ENCODE data around the gene ATP1B2.
"Not testable (repeated sequence)": the region's sequence is repeated elsewhere in the genome, so short reads cannot be mapped to it uniquely, and the experiment has no call there.

Gene ATP1B2, protein sequence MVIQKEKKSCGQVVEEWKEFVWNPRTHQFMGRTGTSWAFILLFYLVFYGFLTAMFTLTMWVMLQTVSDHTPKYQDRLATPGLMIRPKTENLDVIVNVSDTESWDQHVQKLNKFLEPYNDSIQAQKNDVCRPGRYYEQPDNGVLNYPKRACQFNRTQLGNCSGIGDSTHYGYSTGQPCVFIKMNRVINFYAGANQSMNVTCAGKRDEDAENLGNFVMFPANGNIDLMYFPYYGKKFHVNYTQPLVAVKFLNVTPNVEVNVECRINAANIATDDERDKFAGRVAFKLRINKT

DNA sequence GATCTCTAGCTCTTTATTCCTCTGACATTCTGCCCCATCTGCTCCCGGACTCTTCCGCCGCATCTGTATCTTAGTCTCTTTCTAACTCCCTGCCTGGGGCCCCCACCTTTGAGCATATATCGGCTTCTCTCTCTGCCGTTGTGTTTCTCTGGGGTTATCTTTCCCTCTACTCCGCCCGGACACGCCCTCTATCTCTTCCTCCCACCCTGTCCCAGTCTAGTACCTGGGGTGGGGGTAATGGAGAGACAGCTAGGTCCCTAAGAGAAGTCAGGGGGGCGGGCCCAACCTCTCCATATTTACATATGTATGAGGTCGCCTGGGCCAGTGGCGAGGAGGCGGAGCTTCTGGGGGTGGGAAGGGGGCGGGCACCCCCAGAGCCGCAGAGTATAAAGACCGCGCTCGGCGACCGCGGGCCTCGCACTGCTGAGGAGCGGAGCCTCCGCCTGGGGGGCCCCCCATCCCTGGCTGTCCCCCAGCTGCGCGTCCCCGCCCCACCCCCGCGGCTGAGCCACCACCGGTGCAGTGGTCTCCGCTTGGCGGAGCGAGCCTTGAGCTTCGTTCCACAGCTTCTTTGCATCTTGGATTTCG, at the start of gene ATP1B2:
Gene ATP1B2, plus strand, starts transcription at position 418 of the 588 bp plus-strand sequence. CDS start 593 bp downstream, outside the sequence.
- DNase-seq (ENCODE audit: low read depth) = no peak

DNA sequence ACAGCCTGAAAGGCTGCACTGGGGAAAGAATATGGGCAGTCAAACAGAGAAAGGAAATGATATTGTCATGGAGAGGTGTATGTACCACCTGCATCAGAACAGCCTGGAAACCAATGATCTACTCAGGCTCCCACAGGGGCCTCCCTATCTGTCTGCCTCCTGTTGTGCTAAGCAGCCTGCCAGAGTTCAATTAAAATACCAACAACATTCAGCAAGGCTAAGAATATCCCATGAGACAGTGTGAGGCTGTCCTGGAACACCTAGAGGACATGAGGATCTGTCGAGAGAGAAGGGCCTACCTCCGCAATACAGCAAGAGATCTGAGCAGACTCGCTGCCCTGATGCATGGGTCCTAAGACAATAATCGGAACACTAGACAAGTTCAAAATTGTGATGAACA, 44.4 kb upstream of the ATP1B2 start:
- DNase-seq (ENCODE audit: low read depth) = no peak

DNA sequence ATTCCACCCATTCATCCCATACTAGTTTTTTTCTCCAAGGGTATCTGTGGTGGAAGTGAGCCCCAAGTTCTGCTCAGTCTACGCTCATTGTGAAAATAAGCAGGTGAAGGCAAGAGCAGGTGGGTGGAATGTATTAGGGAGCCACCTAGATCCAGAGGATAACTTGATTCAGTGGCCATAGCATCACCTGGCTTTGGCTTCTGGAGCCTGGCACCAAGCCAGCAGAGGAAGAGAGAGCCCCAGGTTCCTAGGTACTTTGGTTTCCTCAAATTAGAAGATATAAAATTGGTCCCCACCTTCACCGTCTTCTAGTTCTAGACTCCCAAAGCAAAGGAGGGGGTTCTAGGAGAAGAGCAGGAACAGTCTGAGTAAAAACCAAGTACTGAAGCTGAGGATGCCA, 40.1 kb upstream of the ATP1B2 start:
- DNase-seq (ENCODE audit: low read depth) = no peak

DNA sequence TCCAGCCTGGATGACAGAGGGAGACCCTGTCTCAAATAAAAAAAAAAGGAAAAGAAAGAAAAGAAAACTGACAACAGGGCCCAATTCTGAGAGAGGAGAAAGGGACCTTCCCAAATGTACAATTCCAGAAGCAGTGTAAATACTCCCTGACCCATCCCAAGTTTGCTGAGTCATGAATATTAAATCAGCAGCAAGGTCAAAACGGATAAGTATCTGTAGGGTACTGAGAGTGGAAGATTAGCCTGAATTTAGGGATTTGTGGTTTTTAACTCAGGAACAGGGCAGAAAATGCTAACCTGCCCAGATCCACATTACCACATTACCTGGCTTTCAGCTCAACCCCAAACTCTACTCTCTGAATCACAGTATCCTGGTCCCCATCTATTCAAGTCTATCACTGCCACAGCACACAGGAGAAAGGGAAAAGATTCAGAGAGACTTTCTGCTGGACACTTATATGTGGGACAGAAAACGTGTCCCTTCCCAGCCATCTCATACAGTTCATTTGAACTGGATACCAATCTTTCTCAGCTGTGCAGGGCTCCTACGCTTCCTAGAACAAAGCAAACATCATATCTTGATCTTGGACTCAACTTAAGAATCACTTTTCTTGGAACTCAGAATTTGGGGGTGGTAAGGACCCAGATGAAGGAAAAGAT, 39.0 kb upstream of the ATP1B2 start:
- no peak for DNase-seq (ENCODE audit: low read depth)

DNA sequence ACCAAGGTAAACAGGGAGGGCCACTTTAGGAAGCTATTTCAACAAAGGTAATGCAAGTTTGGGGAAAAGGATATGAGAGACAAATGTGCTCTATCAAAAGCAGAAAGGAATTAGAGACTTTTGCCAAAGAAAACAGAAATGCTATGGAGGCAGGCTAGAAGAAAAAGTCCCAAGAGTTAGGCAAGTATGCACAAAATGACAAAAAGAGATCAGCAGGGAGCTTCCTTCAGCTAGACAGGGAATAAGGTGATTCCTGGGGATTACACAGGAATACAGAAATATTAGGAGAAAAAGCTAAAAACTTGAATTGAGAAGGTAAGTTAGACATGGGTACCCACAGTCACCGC, 38.5 kb upstream of the ATP1B2 start:
- DNase-seq (ENCODE audit: low read depth) = no peak

DNA sequence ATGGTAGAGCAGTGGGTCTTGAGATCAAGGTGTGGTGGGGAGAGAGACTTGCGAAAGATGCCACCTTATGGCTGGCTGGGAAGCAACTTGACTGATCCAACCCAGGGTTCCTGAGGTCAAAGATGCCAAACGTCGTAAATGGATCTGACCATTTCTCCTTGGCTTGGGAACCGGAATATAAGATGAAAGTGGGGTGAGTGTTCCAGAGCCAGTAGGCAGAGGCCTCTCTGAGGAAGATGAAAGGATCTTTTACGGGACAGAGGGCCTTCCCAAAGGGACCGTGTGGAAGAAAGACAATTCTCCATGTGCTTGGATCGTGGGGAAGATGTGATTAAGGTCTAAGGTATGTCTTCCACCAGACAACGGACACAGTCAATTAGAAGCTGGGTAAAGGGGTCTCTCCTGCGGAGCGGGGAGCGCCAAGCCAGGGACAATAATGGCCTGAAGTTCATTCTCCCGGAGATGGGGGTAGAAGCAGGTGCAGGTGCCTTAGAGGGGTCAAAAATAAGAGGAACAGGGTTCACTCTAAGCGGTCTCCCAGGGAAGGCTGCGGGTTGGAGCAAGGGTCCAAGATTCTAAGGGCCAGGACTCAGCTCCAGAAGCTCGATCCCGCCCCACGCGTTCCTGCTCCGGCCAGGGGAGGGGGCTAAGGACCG, 36.8 kb upstream of the ATP1B2 start:
- no peak for DNase-seq (ENCODE audit: low read depth)

DNA sequence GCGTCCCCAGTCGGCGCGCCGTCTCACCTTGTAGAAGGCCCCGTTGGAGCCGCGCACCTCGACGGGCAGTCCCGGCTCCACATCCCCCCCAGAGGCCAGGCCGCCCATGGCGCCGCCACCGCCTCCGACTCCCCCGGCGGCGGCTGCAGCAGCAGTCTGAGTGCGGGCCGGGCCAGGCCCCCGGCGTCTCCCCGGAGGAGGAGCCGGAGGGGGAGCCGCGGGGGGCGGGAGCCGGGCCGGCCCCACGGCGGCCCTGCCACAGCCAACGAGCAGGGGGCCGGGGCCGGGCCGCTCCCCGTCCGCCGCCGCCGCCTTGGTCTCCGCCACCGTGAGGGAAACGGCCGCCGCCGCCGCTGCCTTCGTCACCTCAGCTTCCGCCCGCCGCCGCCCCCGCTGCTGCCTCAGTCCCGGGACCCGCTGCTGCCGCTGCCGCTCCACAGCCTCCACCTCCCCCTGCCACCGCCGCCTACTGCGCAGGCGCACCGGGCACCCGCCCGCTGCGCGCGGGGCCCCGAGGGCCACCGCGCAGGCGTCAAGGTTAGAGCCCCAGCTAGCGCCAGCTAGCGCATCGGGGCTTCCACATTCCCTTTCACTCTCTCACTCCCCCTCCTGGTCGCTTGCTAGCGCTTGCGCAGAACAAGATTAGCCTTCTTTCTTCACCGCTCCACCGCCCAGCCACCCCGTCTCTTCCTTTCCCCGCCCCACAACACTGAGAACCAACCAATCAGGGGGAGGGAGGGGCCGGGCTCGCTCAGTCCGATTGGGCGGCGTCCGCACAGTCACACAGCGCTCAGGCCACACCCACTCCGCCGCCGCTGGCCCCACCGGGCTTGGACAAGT, 36.1 kb upstream of the ATP1B2 start, which contains the start of gene FXR2:
Gene FXR2, minus strand, starts transcription at position 473 of the 840 bp plus-strand sequence. Its CDS starts 365 bp downstream, at position 108.
- peak; percentile 100 for DNase-seq (ENCODE audit: low read depth)

DNA sequence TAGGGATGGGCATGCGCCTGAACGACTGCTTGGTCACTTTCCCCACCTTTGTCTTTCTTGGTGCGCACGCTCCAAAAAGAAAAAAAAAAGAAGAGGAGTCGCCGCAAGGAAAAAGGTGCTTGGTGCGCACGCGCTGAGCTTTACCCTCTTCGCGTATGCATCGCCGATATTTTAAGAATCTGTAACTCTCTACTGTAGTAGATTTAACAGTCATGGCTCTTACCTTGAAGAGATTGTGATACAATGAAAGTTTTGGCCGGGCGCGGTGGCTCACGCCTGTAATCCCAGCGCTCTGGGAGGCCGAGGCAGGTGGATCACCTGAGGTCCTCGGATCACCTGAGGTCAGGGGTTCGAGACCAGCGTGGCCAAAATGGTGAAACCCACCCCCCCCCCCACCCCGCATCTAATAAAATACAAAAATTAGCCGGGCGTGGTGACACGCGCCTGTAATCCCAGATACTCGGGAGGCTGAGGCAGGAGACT, 35.4 kb upstream of the ATP1B2 start:
- no peak for DNase-seq (ENCODE audit: low read depth)

DNA sequence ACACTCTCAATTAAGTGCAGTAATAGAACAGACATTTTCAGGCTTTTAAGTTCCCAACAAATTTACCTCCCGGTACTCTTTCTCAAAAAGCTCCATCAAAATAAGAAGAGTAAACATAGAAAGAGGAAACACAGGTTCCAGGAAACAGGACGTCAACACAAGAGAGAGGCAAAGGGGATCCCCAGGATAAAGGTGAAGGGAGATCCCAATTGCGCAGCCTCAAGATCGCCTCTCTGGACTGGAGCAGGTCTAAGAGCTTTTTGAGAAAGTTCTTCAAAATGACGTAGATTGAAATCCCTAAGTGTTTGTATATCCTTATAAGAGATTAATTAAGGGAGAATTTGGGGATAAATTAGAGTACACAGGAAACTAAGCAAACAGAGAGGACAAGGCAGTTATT, 32.1 kb upstream of the ATP1B2 start:
- no peak for DNase-seq (ENCODE audit: low read depth)

DNA sequence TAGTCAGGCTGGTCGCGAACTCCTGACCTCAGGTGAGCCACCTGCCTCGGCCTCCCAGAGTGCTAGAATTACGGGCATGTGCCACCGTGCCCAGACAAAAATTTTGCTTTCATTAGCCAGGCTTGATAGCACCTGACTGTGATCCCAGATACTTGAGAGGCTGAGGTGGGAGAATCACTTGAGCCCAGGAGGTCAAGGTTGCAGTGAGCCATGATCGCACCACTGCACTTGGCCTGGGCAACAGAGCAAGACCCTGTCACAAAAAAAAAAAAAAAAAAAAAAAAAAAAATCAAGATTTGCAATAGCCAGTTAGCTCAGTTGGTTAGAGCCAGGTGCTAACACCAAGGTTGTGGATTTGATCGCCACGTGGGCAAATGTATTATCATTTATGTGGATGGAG, 29.9 kb upstream of the ATP1B2 start:
- DNase-seq (ENCODE audit: low read depth) = no peak

DNA sequence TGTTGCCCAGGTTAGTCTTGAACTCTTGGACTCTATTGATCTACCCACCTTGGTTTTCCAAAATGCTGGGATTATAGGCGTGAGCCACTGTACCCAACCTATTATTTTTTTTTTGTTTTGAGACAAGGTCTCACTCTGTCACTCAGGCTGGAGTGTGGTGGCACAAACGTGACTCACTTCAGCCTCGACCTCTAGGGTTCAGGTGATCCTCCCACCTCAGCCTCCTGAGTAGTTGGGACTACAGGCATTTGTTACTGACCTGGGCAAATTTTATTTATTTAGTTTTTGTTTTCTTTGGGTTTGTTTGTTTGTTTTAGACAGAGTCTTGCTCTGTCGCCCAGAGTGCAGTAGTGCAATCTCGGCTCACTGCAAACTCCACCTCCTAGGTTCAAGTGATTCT, 27.1 kb upstream of the ATP1B2 start:
- no peak for DNase-seq (ENCODE audit: low read depth)

DNA sequence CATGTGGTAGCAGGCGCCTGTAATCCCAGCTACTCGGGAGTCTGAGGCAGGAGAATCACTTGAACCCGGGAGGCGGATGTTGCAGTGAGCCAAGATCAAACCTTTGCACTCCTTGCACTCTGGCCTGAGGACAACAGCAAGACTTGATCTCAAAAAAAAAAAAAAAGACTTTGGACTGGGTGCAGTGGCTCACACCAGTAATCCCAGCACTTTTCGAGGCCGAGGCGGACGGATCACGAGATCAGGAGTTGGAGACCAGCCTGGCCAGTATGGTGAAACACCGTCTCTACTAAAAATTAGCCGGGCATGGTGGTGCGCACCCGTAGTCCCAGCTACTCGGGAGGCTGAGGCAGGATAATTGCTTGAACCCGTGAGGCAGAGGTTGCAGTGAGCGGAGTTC, 25.0 kb upstream of the ATP1B2 start:
- DNase-seq (ENCODE audit: low read depth) = not testable (repeated sequence)

DNA sequence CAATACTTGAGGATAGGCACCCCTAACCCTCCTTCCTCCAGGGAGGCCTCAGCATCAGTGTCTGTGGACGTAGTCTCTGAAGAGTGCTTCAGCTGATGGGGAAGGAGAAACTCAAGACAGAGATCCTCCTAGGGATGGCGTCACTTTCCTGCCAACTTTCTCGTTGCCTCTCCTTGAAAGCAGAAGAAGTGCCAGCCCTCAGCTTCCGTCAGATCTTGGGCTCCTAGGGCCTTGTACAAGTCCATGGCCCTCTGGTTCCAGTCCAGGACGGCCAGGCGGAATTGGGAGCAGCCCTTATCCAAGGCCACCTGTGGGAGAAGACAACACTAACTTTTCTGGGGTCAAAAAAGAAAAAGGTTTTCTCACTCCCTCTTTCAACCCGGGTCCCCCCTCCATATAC, 24.4 kb upstream of the ATP1B2 start:
- DNase-seq (ENCODE audit: low read depth) = no peak

DNA sequence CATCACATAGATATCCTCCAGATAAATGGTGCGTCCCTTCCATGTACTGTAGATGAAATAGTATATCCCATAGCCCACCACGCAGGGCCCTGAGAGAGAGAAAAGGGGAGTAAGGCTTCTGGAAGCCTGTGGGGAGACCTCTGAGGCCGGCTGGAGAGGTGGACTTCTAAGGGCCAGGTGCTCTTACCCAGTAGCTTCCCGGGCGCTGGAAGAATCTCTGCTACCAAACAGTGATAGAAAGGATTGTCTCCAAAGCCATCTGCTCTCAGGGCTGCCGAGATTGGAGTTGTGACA, 23.8 kb upstream of the ATP1B2 start:
- no peak for DNase-seq (ENCODE audit: low read depth)

DNA sequence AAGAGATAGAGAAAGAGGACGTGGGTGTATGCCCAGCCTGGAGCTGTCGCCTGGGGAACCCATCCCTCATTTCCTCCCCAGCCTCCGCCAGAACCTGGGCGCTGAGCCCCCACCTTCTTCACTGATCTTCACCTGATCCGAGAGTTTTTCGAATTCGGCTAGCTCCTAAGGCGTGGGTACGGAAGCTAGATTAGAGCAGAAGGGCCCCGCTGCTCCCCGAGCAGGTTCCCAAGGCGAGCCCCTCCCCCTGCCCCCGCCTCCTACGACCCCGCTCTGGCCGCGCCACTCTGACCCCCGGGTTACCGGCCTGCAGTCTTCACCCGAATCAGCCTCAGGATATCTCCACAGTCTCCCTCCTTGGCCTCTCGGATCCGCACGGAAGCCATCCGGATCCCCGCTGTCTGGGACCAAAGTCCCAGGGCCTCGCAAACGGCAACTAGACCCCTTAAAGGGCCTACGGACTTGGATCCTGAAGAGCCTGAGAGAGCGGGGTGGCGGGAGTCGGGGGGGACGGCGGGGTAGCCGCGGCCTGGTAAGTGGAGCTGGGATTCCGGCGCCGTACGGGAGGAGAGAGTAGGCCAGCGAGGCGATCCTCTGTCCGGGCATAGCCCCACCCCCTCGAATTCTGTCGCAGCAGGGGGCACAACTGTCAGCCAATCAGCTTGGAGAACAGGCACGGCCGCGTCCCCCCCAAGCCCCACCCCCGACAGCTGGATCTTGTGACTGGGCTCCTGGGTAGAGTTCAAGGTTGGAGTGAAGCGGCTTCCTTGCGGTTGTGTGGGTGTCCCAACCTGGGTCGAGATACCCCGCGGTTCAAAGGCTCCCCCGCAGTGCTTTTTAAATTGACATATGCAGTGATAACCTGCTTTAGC, 23.2 kb upstream of the ATP1B2 start, which contains the start of gene SAT2:
Gene SAT2, minus strand, starts transcription at position 572 of the 872 bp plus-strand sequence. Its CDS starts 186 bp downstream, at position 386.
- DNase-seq (ENCODE audit: low read depth) = peak; percentile 91

DNA sequence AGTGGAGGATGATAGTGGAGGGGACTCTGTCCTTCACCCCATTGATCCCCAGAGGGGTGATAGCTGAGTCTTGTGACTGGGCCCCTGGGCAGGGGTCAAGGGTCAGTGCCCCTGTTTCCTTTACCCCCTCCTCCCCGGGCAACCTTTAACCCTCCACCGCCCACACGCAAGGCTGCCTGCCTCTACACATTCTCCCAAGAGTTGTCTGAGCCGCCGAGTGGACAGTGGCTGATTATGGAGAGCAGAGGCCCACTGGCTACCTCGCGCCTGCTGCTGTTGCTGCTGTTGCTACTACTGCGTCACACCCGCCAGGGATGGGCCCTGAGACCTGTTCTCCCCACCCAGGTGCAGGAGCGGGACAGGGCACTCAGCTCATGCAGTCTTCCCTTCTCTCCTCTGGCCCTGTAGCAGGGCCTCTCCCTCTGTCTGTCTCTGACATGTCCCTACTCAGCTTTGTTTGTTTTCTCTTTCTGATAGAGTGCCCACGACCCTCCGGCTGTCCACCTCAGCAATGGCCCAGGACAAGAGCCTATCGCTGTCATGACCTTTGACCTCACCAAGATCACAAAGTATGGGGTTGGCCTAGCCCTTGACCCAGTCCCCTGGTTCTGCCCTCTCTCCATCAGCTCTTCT, 20.7 kb upstream of the ATP1B2 start, which contains the start of gene SHBG:
Gene SHBG, plus strand, starts transcription at position 197 of the 633 bp plus-strand sequence. Its CDS starts 38 bp downstream, at position 235.
- no peak for DNase-seq (ENCODE audit: low read depth)

DNA sequence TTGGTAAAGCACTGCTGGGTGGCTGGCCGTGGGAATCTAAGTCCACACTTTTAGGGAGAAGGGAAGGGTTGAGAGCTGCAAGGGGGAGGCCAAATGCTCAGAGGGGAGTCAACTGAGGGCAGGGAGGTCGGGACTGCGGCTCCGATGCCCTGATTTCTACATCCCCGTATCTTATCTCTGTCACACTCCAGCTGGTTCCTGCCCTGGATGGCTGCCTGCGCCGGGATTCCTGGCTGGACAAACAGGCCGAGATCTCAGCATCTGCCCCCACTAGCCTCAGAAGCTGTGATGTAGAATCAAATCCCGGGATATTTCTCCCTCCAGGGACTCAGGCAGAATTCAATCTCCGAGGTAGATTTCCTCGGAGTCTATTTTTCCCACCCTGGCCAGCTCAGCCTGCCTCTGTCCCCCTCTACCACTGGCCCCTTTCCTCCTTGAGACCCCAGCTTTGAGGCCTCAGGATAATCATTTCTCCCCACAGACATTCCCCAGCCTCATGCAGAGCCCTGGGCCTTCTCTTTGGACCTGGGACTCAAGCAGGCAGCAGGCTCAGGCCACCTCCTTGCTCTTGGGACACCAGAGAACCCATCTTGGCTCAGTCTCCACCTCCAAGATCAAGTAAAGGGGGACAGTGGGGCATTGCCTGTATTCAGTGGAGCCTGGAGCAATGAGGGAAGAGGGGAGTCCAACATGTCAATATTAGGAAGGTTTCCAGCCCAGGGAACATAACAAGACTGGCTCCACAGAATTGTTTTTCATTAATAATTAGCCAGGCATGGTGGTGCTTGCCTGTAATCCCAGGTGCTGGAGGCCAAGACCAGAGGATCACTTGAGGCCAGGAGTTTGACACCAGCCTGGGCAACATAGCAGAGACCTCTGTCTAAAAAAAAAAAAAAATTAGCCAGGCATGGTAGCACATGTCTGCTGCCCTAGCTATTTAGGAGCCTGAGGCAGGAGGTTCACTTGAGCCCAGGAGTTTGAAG, 19.0 kb upstream of the ATP1B2 start:
- no peak for DNase-seq (ENCODE audit: low read depth)

DNA sequence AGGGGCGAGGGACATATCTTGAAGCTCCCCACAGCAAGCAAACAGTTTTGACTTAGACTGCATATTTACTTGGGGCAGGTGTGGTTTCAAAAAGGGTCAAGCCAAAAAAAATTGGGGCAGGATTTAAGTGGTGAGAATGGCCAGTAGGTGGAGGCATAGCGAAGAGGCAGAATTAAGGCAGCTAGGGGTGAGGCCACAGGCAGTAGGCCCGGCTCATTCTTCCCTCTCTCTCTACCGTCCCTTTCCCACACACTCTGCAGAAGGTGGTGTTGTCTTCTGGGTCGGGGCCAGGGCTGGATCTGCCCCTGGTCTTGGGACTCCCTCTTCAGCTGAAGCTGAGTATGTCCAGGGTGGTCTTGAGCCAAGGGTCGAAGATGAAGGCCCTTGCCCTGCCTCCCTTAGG, 18.2 kb upstream of the ATP1B2 start:
- DNase-seq (ENCODE audit: low read depth) = peak; percentile 30

DNA sequence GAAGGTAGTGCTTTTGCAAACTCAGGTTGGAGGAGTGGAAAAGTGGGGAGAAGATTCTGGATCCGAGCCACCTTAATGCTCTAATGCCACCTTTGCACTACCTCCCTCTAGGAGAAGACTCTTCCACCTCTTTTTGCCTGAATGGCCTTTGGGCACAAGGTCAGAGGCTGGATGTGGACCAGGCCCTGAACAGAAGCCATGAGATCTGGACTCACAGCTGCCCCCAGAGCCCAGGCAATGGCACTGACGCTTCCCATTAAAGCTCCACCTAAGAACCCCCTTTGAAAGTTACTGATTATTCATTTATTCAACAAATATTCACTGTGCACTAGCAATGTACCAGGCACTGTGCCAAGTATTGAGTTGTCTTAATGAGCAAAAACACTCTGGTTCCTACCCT, 17.6 kb upstream of the ATP1B2 start:
- no peak for DNase-seq (ENCODE audit: low read depth)

All from fibroblast of the conjunctiva (primary cell).